ENCODE results near the gene CXCL1. TPM values are rescaled to one million over a fixed set of nuclear protein-coding genes. Genes with fewer than 3 reads are reported as not detected.

Gene CXCL1
- total and polyA plus RNA-seq, 2 donors (not counting 1 experiment from before 2014, with no cell fraction given): 1.4 to 1.5 TPM

- Histone ChIP-seq H3K27me3 (ENCODE audit: control insufficient read depth, insufficient read depth, low read length) (no peaks in the 10 kb centered on the region), H3K9me3 (ENCODE audit: control insufficient read depth, insufficient read depth, low read depth, low read length) (no peaks in the 10 kb centered on the region), H3K4me3 (replicated peaks in 1 of 4; ENCODE audit: control extremely low read depth in 1 of 4, insufficient read depth in 1 of 4, low read depth in 3 of 4, low read length in 4 of 4) (no peak overlapping the region), H3K36me3 (ENCODE audit: control insufficient read depth, insufficient read depth, low read length) (no peaks in the 10 kb centered on the region), H4K20me1 (ENCODE audit: control insufficient read depth, extremely low read depth, insufficient read depth, low read length) (no peaks in the 10 kb centered on the region), H3K27ac (ENCODE audit: insufficient read depth, low read length) (no peak overlapping the region), H2AFZ (ENCODE audit: low read length) (no peak overlapping the region), H3K4me1 (ENCODE audit: control insufficient read depth, extremely low read depth, insufficient read depth, low read length) (peaks cover 7% of the 10 kb centered on the region), H3K4me2 (ENCODE audit: extremely low read depth, insufficient read depth, low read length) (no peak overlapping the region), H3K9ac (ENCODE audit: insufficient read depth, low read length) (no peak overlapping the region), H3K79me2 (ENCODE audit: control insufficient read depth, insufficient read depth, low read length) (no peaks in the 10 kb centered on the region)
- no peak for DNase-seq (ENCODE audit: low read depth in 2 of 2)
- no peak for TF ChIP-seq CTCF (conservative IDR thresholded peaks at IDR 0.05 in 1 of 2, IDR thresholded peaks at IDR 0.05 in 1 of 2; ENCODE audit: low read depth in 1 of 2, low read length in 2 of 2)
- TF ChIP-seq EZH2 (IDR thresholded peaks at IDR 0.05; ENCODE audit: low read length, missing control alignments): no peak
Observed at GRCh38 chr4:73844806-73845205, 24.4 kb upstream of the CXCL1 start.

GRCh38 chr4:73847526-73848182 is 21.5 kb upstream of the CXCL1 start:
- no peak overlapping the region for H3K9ac ChIP-seq (ENCODE audit: insufficient read depth, low read length)
- TF ChIP-seq CTCF (conservative IDR thresholded peaks at IDR 0.05 in 1 of 2, IDR thresholded peaks at IDR 0.05 in 1 of 2; ENCODE audit: low read depth in 1 of 2, low read length in 2 of 2) (no peak), EZH2 (IDR thresholded peaks at IDR 0.05; ENCODE audit: low read length, missing control alignments) (no peak)
- no peak overlapping the region for H3K4me3 ChIP-seq (replicated peaks in 1 of 4; ENCODE audit: control extremely low read depth in 1 of 4, insufficient read depth in 1 of 4, low read depth in 3 of 4, low read length in 4 of 4)
- H3K36me3 ChIP-seq (ENCODE audit: control insufficient read depth, insufficient read depth, low read length): no peaks in the 10 kb centered on the region
- no peak overlapping the region for H3K27ac ChIP-seq (ENCODE audit: insufficient read depth, low read length)
- no peaks in the 10 kb centered on the region for H3K9me3 ChIP-seq (ENCODE audit: control insufficient read depth, insufficient read depth, low read depth, low read length)
- DNase-seq (ENCODE audit: low read depth in 2 of 2): no peak
- H3K4me2 ChIP-seq (ENCODE audit: extremely low read depth, insufficient read depth, low read length): no peak overlapping the region
- H3K4me1 ChIP-seq (ENCODE audit: control insufficient read depth, extremely low read depth, insufficient read depth, low read length): peaks cover 7% of the 10 kb centered on the region
- no peaks in the 10 kb centered on the region for H3K79me2 ChIP-seq (ENCODE audit: control insufficient read depth, insufficient read depth, low read length)
- no peaks in the 10 kb centered on the region for H4K20me1 ChIP-seq (ENCODE audit: control insufficient read depth, extremely low read depth, insufficient read depth, low read length)
- no peaks in the 10 kb centered on the region for H3K27me3 ChIP-seq (ENCODE audit: control insufficient read depth, insufficient read depth, low read length)
- no peak overlapping the region for H2AFZ ChIP-seq (ENCODE audit: low read length)

GRCh38 chr4:73848183-73848777 is 20.9 kb upstream of the CXCL1 start:
- Histone ChIP-seq H2AFZ (ENCODE audit: low read length) (no peak overlapping the region), H3K9ac (ENCODE audit: insufficient read depth, low read length) (no peak overlapping the region), H3K79me2 (ENCODE audit: control insufficient read depth, insufficient read depth, low read length) (no peaks in the 10 kb centered on the region), H4K20me1 (ENCODE audit: control insufficient read depth, extremely low read depth, insufficient read depth, low read length) (no peaks in the 10 kb centered on the region), H3K4me3 (replicated peaks in 1 of 4; ENCODE audit: control extremely low read depth in 1 of 4, insufficient read depth in 1 of 4, low read depth in 3 of 4, low read length in 4 of 4) (no peak overlapping the region), H3K9me3 (ENCODE audit: control insufficient read depth, insufficient read depth, low read depth, low read length) (no peaks in the 10 kb centered on the region), H3K4me1 (ENCODE audit: control insufficient read depth, extremely low read depth, insufficient read depth, low read length) (peaks cover 7% of the 10 kb centered on the region), H3K27ac (ENCODE audit: insufficient read depth, low read length) (no peak overlapping the region), H3K27me3 (ENCODE audit: control insufficient read depth, insufficient read depth, low read length) (no peaks in the 10 kb centered on the region), H3K4me2 (ENCODE audit: extremely low read depth, insufficient read depth, low read length) (no peak overlapping the region), H3K36me3 (ENCODE audit: control insufficient read depth, insufficient read depth, low read length) (no peaks in the 10 kb centered on the region)
- TF ChIP-seq EZH2 (IDR thresholded peaks at IDR 0.05; ENCODE audit: low read length, missing control alignments): no peak
- TF ChIP-seq CTCF (conservative IDR thresholded peaks at IDR 0.05 in 1 of 2, IDR thresholded peaks at IDR 0.05 in 1 of 2; ENCODE audit: low read depth in 1 of 2, low read length in 2 of 2): no peak
- no peak for DNase-seq (ENCODE audit: low read depth in 2 of 2)
